ENCODE results near the gene BCL2. TPM values are rescaled to one million over a fixed set of nuclear protein-coding genes. Genes with fewer than 3 reads are reported as not detected.

BCL2 gene
- total RNA-seq, 1 experiment from 2014 or later = 2.6 TPM

- H3K36me3 Mint-ChIP-seq = no peaks in the 10 kb centered on the region
- DNase-seq (ENCODE audit: low spot score) (no peak), ATAC-seq (no peak)
- CTCF ChIA-PET = no interaction called here
- H3K4me3 Mint-ChIP-seq = no peak overlapping the region
- peaks cover 4% of the 10 kb centered on the region for H3K9me3 Mint-ChIP-seq
- no peak overlapping the region for H3K27ac Mint-ChIP-seq
- POLR2A ChIA-PET = no interaction called here
- no peaks in the 10 kb centered on the region for H3K27me3 Mint-ChIP-seq (ENCODE audit: low read depth)
- TF ChIP-seq TP53 (CRISPR knock-in tag; IDR thresholded peaks at IDR 0.05) (no peak), E2F5 (CRISPR knock-in tag; IDR thresholded peaks at IDR 0.05) (no peak), ZNF423 (CRISPR knock-in tag; IDR thresholded peaks at IDR 0.05) (no peak), ZNF532 (CRISPR knock-in tag; IDR thresholded peaks at IDR 0.05; ENCODE audit: borderline replicate concordance) (no peak), NFATC4 (CRISPR knock-in tag; IDR thresholded peaks at IDR 0.05) (no peak), SP1 (CRISPR knock-in tag; conservative IDR thresholded peaks at IDR 0.05) (no peak), ZNF416 (CRISPR knock-in tag; IDR thresholded peaks at IDR 0.05) (no peak), TCF7 (CRISPR knock-in tag; IDR thresholded peaks at IDR 0.05; ENCODE audit: low read depth) (no peak), HMGA2 (CRISPR knock-in tag; IDR thresholded peaks at IDR 0.05) (no peak), KAT7 (CRISPR knock-in tag; IDR thresholded peaks at IDR 0.05; ENCODE audit: borderline replicate concordance) (no peak), CBFB (CRISPR knock-in tag; IDR thresholded peaks at IDR 0.05; ENCODE audit: low read depth) (no peak), NFYB (CRISPR knock-in tag; conservative IDR thresholded peaks at IDR 0.05; ENCODE audit: low read depth) (no peak), AFF4 (CRISPR knock-in tag; IDR thresholded peaks at IDR 0.05; ENCODE audit: borderline replicate concordance) (no peak), PREB (CRISPR knock-in tag; IDR thresholded peaks at IDR 0.05; ENCODE audit: borderline replicate concordance) (no peak), ZNF121 (CRISPR knock-in tag; IDR thresholded peaks at IDR 0.05) (no peak)
- H3K4me1 Mint-ChIP-seq = no peaks in the 10 kb centered on the region
These were observed 124.0 kb downstream of the BCL2 start for GRCh38 chr18:63195326-63196159.

GRCh38 chr18:63192885-63193349 is 126.7 kb downstream of the BCL2 start:
- POLR2A ChIA-PET = no interaction called here
- Mint-ChIP-seq H3K27ac (no peak overlapping the region), H3K9me3 (peaks cover 4% of the 10 kb centered on the region), H3K36me3 (no peaks in the 10 kb centered on the region), H3K4me1 (peaks cover 3% of the 10 kb centered on the region; the same call in 1 of the 2 replicates), H3K4me3 (no peak overlapping the region), H3K27me3 (ENCODE audit: low read depth) (no peaks in the 10 kb centered on the region)
- CTCF ChIA-PET = no interaction called here
- DNase-seq (ENCODE audit: low spot score) (no peak), ATAC-seq (no peak)
- TF ChIP-seq TCF7 (CRISPR knock-in tag; IDR thresholded peaks at IDR 0.05; ENCODE audit: low read depth) (no peak), ZNF423 (CRISPR knock-in tag; IDR thresholded peaks at IDR 0.05) (no peak), USF1 (CRISPR knock-in tag; IDR thresholded peaks at IDR 0.05) (no peak), HMGXB4 (CRISPR knock-in tag; IDR thresholded peaks at IDR 0.05) (no peak), PREB (CRISPR knock-in tag; IDR thresholded peaks at IDR 0.05; ENCODE audit: borderline replicate concordance) (no peak), ESRRA (CRISPR knock-in tag; IDR thresholded peaks at IDR 0.05; ENCODE audit: borderline replicate concordance) (no peak), GTF2I (CRISPR knock-in tag; conservative IDR thresholded peaks at IDR 0.05) (no peak)
